PC-9 (cell line): Measurements from ENCODE around the gene APBA1.

Experiments used
- CTCF ChIP-seq: fragments of 200-600 bp; sonication (generic); conservative IDR thresholded peaks from 2 replicates; pipeline ENCODE4 v1.6.1; 2017; ENCODE audit warnings: mixed run types, antibody characterized with exemption, mild to moderate bottlenecking, moderate library complexity
- EZH2 ChIP-seq: fragments of 200-600 bp; sonication (generic); IDR thresholded peaks from 2 replicates; pipeline ENCODE4 v1.8.0; 2017; ENCODE audit warnings: antibody characterized with exemption, low read depth

DNA sequence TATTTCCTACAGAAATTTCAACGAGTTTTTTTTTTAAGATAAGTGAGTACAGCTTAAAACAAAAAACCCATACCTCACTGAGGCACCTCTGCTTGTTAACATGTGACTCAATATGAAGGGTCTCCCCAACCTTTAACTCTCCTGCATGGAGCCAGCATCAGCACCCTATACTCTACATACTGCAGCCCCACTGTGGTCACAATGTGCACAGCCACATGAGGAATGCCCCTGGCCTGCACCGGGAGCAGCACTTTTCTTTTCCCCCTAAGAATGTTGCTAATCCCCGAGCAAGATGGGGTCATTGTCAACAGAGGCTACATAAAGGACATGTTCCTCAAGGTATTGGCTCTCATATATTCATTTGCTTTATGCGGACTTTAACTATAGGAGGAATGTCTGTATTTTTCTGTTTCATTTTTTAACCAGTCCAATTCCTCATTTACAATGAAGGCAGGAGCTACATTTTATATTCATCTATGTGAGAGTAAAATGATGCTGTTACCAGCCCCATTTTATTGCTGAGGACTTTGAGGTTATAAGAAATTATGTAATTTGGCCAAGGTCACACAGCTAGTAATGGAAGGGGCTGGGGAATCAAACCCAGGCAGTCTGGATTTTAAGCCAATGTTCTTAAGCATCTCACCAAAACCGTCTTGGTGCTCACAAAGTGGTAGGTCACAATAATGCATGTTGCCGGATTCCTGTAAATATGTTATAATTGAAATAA is 93.0 kb downstream of the APBA1 start:
- TF ChIP-seq CTCF (no peak), EZH2 (no peak)
